K562 (cell line): ENCODE data around the gene NRP1. TPM values are rescaled to one million over a fixed set of nuclear protein-coding genes. Genes with fewer than 3 reads are reported as not detected.

Experiments
- ATAC-seq: fragments of 200-7000 bp; cut with Tn5 transposase; 3 replicates; pipeline ENCODE4 v1.9.1; 2020; ENCODE audit warnings: moderate library complexity
- BruUV-seq: library from RNA; stranded (reverse); fragments of 400-500 nt; replicated peaks from 2 replicates; lab custom pipeline; 2021; lab: Mats Ljungman, UMichigan
- CTCF ChIA-PET: fragments of 300-600 bp; formaldehyde crosslinking; extraction: SDS; loops from one replicate; lab custom pipeline; 2021; ENCODE audit warnings: low intra/inter-chr PET ratio; lab: Yijun Ruan, JAX
- POLR2A ChIA-PET: fragments of 300-600, 350-650 bp; sonication (Branson Sonifier 250); formaldehyde crosslinking; extraction: SDS; loops from one replicate; lab custom pipeline; 2021; ENCODE audit warnings: antibody characterized with exemption, inconsistent platforms; lab: Yijun Ruan, JAX
- DNase-seq, 4 experiments: peaks; one replicate each; pipeline versions ENCODE4 v3.0.0 to v3.0.0-alpha.2; 2011 to 2018; ENCODE audit warnings: low spot score in 3 of 4, mixed read lengths in 3 of 4; ENCODE audit errors: extremely low read depth in 1 of 4
- FAIRE-seq: peaks from 2 replicates; lab custom pipeline; 2011; peaks lifted over from hg19 to GRCh38; lab: Jason Lieb, UNC
- H2AFZ ChIP-seq: 2 replicates; pipeline ENCODE4 v1.6.0; 2011; ENCODE audit warnings: low read depth, low read length, control low read depth, inconsistent platforms
- H3K27ac ChIP-seq: fragments of 200-600 bp; 3 replicates; pipeline ENCODE4 v1.8.0; 2011; ENCODE audit warnings: low read depth, mild to moderate bottlenecking, control low read depth, inconsistent platforms, low read length, moderate library complexity, mixed read lengths; ENCODE audit errors: extremely low read depth
- H3K27me3 ChIP-seq, 2 experiments: fragments of 300-600 bp in 1 of 2; 2 replicates in 1 of 2; 3 replicates in 1 of 2; pipeline versions ENCODE4 v1.6.0 to v1.8.0; 2011; ENCODE audit warnings: inconsistent platforms in 2 of 2, low read length in 2 of 2, mild to moderate bottlenecking in 1 of 2, mixed read lengths in 1 of 2, moderate library complexity in 1 of 2; ENCODE audit not compliant: control insufficient read depth in 2 of 2, insufficient read depth in 2 of 2
- H3K36me3 ChIP-seq: fragments of 300-600 bp; 3 replicates; pipeline ENCODE4 v1.8.0; 2011; ENCODE audit warnings: mild to moderate bottlenecking, low read length, inconsistent platforms; ENCODE audit not compliant: control insufficient read depth, insufficient read depth
- H3K4me1 ChIP-seq, 2 experiments: fragments of 200-600 bp in 1 of 2; replicated peaks in 1 of 2; 2 replicates in 1 of 2; 3 replicates in 1 of 2; pipeline versions ENCODE4 v1.5.1 to v1.8.0; 2011; ENCODE audit warnings: inconsistent platforms in 2 of 2, low read length in 2 of 2, mild to moderate bottlenecking in 1 of 2, mixed read lengths in 1 of 2, moderate library complexity in 1 of 2; ENCODE audit not compliant: control insufficient read depth in 2 of 2, insufficient read depth in 2 of 2
- H3K4me2 ChIP-seq: 2 replicates; pipeline ENCODE4 v1.6.1; 2011; ENCODE audit warnings: low read length, control low read depth, inconsistent platforms, mixed read lengths; ENCODE audit not compliant: insufficient read depth
- H3K4me3 ChIP-seq: fragments of 200-600 bp; sonication (generic), shearing (Covaris generic); 2 replicates; pipeline ENCODE4 v1.5.1; 2016; ENCODE audit warnings: control low read depth, inconsistent platforms
- H3K79me2 ChIP-seq: fragments of 200-600 bp; 3 replicates; pipeline ENCODE4 v1.8.0; 2011; ENCODE audit warnings: low read length, inconsistent platforms; ENCODE audit not compliant: control insufficient read depth, insufficient read depth
- H3K9ac ChIP-seq, 2 experiments: 2 replicates each; pipeline versions ENCODE4 v1.6.0 to v1.6.1; 2011; ENCODE audit warnings: low read depth in 2 of 2, low read length in 2 of 2, control low read depth in 1 of 2, inconsistent platforms in 1 of 2, mild to moderate bottlenecking in 1 of 2, mixed read lengths in 1 of 2; ENCODE audit not compliant: insufficient read depth in 1 of 2
- H3K9me1 ChIP-seq: one replicate; pipeline ENCODE4 v1.6.0; 2011; ENCODE audit warnings: inconsistent platforms, mild to moderate bottlenecking, low read length, moderate library complexity; ENCODE audit not compliant: control insufficient read depth, insufficient read depth
- H3K9me3 ChIP-seq: replicated peaks from 2 replicates; pipeline ENCODE4 v1.5.1; 2011; ENCODE audit warnings: low read depth, low read length, inconsistent platforms; ENCODE audit not compliant: control insufficient read depth, insufficient read depth
- H4K20me1 ChIP-seq: replicated peaks from 2 replicates; pipeline ENCODE4 v1.6.1; 2011; ENCODE audit warnings: low read length, inconsistent platforms, mixed read lengths; ENCODE audit not compliant: control insufficient read depth, insufficient read depth
- ZNF584 ChIP-seq: fragments of 200-800 bp; sonication (Bioruptor generic); IDR thresholded peaks from 2 replicates; pipeline ENCODE4 v1.6.1; 2016; ENCODE audit warnings: low read depth, mild to moderate bottlenecking, missing genetic modification characterization, missing compliant biosample characterization
- WGBS: fragments of 100-300 bp; shearing (Covaris generic); methylation state at CpG from one replicate; pipeline ENCODE4 v1.1.6; 2016; ENCODE audit warnings: low coverage, mixed read lengths; ENCODE audit not compliant: insufficient coverage; ENCODE audit errors: missing lambda C conversion rate; 5-methylcytosine and 5-hydroxymethylcytosine counted together
- in situ Hi-C: fragments of 300-500 bp; cut with MboI; formaldehyde crosslinking; loops from 4 replicates; pipeline ENCODE4 v1.15.0; 2018; ENCODE audit warnings: inconsistent platforms, mixed read lengths
- intact Hi-C: fragments of 100-400 bp; cut with micrococcal nuclease; formaldehyde crosslinking; loops from 2 replicates; pipeline ENCODE4 v1.14.2; 2022
- polyA plus RNA-seq, 8 experiments: library from polyadenylated mRNA; depleted of rRNA in 4 of 8; stranded (reverse) in 5 of 8; unstranded in 3 of 8; fragments of >200 nt; fragmentation: Nextera tagmentation in 2 of 8; fragmentation: Illumina TruSeq in 1 of 8; extraction: Ambion mirVana in 2 of 8; extraction: Trizol in 1 of 8; gene quantifications; 2 replicates each; pipeline versions ENCODE4 v1.2.1 to v1.2.3, GENCODE V29; 2011 to 2014; ENCODE audit warnings: inconsistent platforms in 1 of 8, missing spikeins in 1 of 8
- total RNA-seq, 7 experiments: library from RNA; depleted of rRNA in 6 of 7; stranded (reverse); fragments of >200 nt in 6 of 7; fragmentation: Illumina TruSeq in 2 of 7; extraction: Trizol in 2 of 7; gene quantifications; 2 replicates each; pipeline versions ENCODE4 v1.2.1 to v1.2.3, GENCODE V29; 2011 to 2021; ENCODE audit warnings: low replicate concordance in 1 of 7
- TF ChIP-seq, protein P1 (sequence below): sonication (generic); formaldehyde crosslinking; IDR thresholded peaks from 2 replicates; pipeline ENCODE4 v1.8.0; 2022; ENCODE audit warnings: missing genetic modification reagents, mild to moderate bottlenecking, moderate library complexity, borderline replicate concordance
- TF ChIP-seq, protein P2 (sequence below): sonication (generic); formaldehyde crosslinking; IDR thresholded peaks from 2 replicates; pipeline ENCODE4 v1.8.1; 2023; ENCODE audit warnings: mild to moderate bottlenecking, missing genetic modification reagents

The NRP1 gene
- total and polyA plus RNA-seq, 9 of the 15 experiments (the other 6 are each of a cell fraction or from before 2014, with no cell fraction given) = 0.01 to 0.38 (median 0.04) TPM; not detected in 5

DNA sequence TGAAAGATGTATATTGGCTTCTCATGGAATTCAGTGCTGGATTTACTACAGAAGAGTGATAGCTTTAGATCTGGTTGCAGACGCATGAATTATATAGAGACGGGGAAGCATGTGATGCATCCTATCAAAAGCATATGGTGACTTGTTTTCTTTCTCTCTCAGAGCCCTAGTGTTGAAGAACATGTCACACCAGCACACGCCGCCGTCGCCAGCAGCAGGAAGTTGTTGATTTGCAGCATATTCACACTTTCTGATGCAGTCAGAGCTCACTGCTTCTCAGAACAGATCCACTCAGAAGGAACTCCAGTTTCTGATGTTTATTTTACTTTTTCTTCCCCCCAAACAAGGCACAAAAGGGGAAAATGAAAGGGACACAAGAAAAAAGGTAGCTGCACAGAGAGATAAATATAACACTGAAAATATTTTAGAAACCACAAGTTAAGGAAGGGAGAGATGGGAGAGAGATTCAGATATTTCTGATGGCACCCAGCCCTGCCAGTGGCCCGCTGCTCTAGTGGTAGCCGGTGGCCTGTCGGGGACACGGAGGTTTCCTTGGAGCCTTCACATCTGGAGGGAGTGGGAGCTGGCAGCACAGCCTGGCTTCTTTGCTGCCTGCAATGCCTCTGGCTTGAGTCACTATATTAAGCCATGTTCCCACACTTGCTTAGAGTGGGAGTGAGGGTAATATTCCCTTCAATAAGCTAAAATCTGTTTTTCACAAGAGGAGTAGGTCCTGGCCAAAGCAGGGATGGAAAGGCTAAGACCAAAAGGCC lies 123.2 kb downstream of the NRP1 start:
- in situ Hi-C loops (no loop called here), intact Hi-C loops (no loop called here)
- ChIA-PET POLR2A (interaction anchor here (0.6 to 0.7 kb wide), 3 partner anchors 10 to 1399 kb away, joined by 3 read pairs; no protein-coding TSS in a partner anchor), CTCF (no interaction called here)
- Histone ChIP-seq H3K36me3 (no peaks in the 10 kb centered on the region), H3K4me1 (no peaks in the 10 kb centered on the region), H3K27me3 (peaks cover 7% of the 10 kb centered on the region in 2 experiments; a peak in 4 of 5 replicates), H3K79me2 (no peaks in the 10 kb centered on the region), H3K9ac (no peak overlapping the region), H4K20me1 (peaks cover 3% of the 10 kb centered on the region; the same call in 1 of the 2 replicates), H2AFZ (no peak overlapping the region), H3K9me1 (no peaks in the 10 kb centered on the region), H3K27ac (no peak overlapping the region), H3K9me3 (no peaks in the 10 kb centered on the region), H3K4me2 (no peak overlapping the region), H3K4me3 (no peak overlapping the region)
- no peak for ATAC-seq
- no peak for FAIRE-seq
- DNase-seq = no peak
- TF ChIP-seq ZNF584 (CRISPR knock-in tag) = no peak
- TF ChIP-seq, protein P1, sequence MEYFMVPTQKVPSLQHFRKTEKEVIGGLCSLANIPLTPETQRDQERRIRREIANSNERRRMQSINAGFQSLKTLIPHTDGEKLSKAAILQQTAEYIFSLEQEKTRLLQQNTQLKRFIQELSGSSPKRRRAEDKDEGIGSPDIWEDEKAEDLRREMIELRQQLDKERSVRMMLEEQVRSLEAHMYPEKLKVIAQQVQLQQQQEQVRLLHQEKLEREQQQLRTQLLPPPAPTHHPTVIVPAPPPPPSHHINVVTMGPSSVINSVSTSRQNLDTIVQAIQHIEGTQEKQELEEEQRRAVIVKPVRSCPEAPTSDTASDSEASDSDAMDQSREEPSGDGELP (CRISPR knock-in tag) = no peak
- TF ChIP-seq, protein P2, sequence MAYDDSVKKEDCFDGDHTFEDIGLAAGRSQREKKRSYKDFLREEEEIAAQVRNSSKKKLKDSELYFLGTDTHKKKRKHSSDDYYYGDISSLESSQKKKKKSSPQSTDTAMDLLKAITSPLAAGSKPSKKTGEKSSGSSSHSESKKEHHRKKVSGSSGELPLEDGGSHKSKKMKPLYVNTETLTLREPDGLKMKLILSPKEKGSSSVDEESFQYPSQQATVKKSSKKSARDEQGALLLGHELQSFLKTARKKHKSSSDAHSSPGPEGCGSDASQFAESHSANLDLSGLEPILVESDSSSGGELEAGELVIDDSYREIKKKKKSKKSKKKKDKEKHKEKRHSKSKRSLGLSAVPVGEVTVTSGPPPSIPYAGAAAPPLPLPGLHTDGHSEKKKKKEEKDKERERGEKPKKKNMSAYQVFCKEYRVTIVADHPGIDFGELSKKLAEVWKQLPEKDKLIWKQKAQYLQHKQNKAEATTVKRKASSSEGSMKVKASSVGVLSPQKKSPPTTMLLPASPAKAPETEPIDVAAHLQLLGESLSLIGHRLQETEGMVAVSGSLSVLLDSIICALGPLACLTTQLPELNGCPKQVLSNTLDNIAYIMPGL = no peak
- 0% methylated on average over 10 of the region's 10 CpGs for WGBS
- no TSS peak for BruUV-seq
